Endodermal cell (in vitro differentiated cells): ENCODE data around the gene PPP1R1B. TPM values are rescaled to one million over a fixed set of nuclear protein-coding genes. Genes with fewer than 3 reads are reported as not detected.

ENCODE experiments used
- DNase-seq: peaks from one replicate; pipeline ENCODE4 v3.0.0-alpha.2; 2017
- H3K27ac ChIP-seq: 2 replicates; pipeline ENCODE4 v1.5.1; 2013; ENCODE audit warnings: mild to moderate bottlenecking, low read depth, low read length, moderate library complexity
- H3K27me3 ChIP-seq: 2 replicates; pipeline ENCODE4 v1.6.1; 2013; ENCODE audit warnings: mild to moderate bottlenecking, low read length, moderate library complexity; ENCODE audit not compliant: insufficient read depth, control insufficient read depth, poor library complexity, severe bottlenecking
- H3K36me3 ChIP-seq: 2 replicates; pipeline ENCODE4 v1.7.0; 2013; ENCODE audit warnings: mild to moderate bottlenecking, low read length, moderate library complexity; ENCODE audit not compliant: control insufficient read depth, insufficient read depth
- H3K4me1 ChIP-seq: one replicate; pipeline ENCODE4 v1.7.0; 2013; ENCODE audit warnings: low read length; ENCODE audit not compliant: control insufficient read depth, insufficient read depth
- H3K4me3 ChIP-seq: 2 replicates; pipeline ENCODE4 v1.5.1; 2013; ENCODE audit warnings: mild to moderate bottlenecking, low read length, moderate library complexity
- H3K9ac ChIP-seq: 2 replicates; pipeline ENCODE4 v1.6.1; 2013; ENCODE audit warnings: mild to moderate bottlenecking, low read length, moderate library complexity; ENCODE audit not compliant: poor library complexity, severe bottlenecking; ENCODE audit errors: extremely low read depth
- H3K9me3 ChIP-seq: 2 replicates; pipeline ENCODE4 v1.6.1; 2013; ENCODE audit warnings: mild to moderate bottlenecking, low read length, moderate library complexity; ENCODE audit not compliant: control insufficient read depth
- H3K27ac Mint-ChIP-seq: 2 replicates; pipeline ENCODE4 v1.8.0; 2020; ENCODE audit warnings: mixed read lengths
- H3K27me3 Mint-ChIP-seq: 2 replicates; pipeline ENCODE4 v1.8.0; 2021; ENCODE audit warnings: mild to moderate bottlenecking, mixed read lengths; ENCODE audit not compliant: insufficient read depth
- H3K36me3 Mint-ChIP-seq: 2 replicates; pipeline ENCODE4 v1.8.0; 2020; ENCODE audit warnings: low read depth, mixed read lengths
- H3K4me1 Mint-ChIP-seq: 2 replicates; pipeline ENCODE4 v1.8.0; 2020; ENCODE audit warnings: mixed read lengths
- H3K4me3 Mint-ChIP-seq: 2 replicates; pipeline ENCODE4 v1.8.0; 2020; ENCODE audit warnings: mild to moderate bottlenecking, moderate library complexity, mixed read lengths
- H3K9me3 Mint-ChIP-seq: 2 replicates; pipeline ENCODE4 v1.8.0; 2020; ENCODE audit warnings: mild to moderate bottlenecking, mixed read lengths
- WGBS, 2 experiments: methylation state at CpG; one replicate each; pipeline versions ENCODE4 v1.1.5 to v1.1.7; 2013; ENCODE audit warnings: missing lambda C conversion rate in 2 of 2, mixed read lengths in 1 of 2; ENCODE audit not compliant: insufficient coverage in 1 of 2, insufficient read length in 1 of 2; 5-methylcytosine and 5-hydroxymethylcytosine counted together
- total RNA-seq, 2 donors: library from RNA; stranded (reverse); fragmentation: NEBNext Ultra II Directional in 1 of 2; extraction: Animal tissue kit (Norgen Biotek cat#: 25700) in 1 of 2; gene quantifications; 2 replicates in 1 of 2; 3 replicates in 1 of 2; pipeline ENCODE4 v1.2.1, GENCODE V29; 2021
- TF ChIP-seq, protein P1 (sequence below): fragments of 200-600 bp; sonication (generic); conservative IDR thresholded peaks from 2 replicates; pipeline ENCODE4 v1.5.0; 2021; ENCODE audit warnings: antibody characterized with exemption, mild to moderate bottlenecking

The PPP1R1B gene
- total RNA-seq, 2 donors from 2014 or later: 1.0 to 2.1 TPM

DNA sequence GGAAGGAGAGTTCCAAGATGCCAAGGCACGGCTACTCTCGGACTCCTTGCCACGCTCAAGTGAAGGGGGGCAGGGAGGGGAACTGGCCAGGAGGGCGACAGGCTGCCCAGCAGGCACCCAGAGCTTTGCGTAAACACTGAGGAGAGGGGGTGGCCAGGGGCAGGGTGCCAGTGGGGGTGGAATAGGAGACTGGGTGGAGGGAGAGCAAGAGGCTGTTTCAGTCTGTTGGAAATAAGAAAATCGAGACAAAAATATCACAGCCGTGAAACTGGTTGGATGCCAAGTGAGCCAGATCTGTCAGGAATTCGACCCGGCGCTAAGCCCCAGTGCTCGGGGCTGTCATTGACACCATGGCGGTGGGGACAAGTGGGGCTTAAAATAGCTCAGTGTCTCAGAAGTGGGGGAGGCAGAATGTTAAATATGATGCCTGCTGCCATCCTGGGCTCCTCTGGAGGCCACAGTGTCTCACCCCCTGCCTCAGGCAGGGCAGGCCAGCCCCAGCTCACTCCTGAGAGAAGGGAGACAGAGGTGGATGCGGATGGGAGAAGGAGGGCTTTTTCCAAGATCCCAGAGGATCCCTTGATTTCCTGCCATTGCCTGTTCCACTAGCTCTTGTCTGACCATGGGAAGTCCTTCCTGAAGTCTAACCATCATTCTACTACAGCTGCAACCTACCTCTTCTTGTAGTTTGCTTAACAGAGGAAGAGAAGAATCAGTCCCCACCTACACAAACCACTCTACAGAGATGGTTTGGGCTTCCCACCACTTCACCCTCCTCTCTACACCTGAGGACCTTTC lies 51.0 kb downstream of the PPP1R1B start:
- DNase-seq: no peak
- H3K27ac ChIP-seq: no peak overlapping the region
- 90% methylated on average over 12 to 13 of the region's 13 CpGs for WGBS, 2 experiments
- H3K9ac ChIP-seq: no peak overlapping the region
- Mint-ChIP-seq H3K4me3 (no peak overlapping the region), H3K27me3 (no peaks in the 10 kb centered on the region), H3K9me3 (no peaks in the 10 kb centered on the region), H3K36me3 (peaks cover 36% of the 10 kb centered on the region), H3K4me1 (peaks cover 15% of the 10 kb centered on the region), H3K27ac (peak overlapping the region; percentile 25)
- no peaks in the 10 kb centered on the region for H3K27me3 ChIP-seq
- peaks cover 5% of the 10 kb centered on the region for H3K36me3 ChIP-seq
- TF ChIP-seq, protein P1, sequence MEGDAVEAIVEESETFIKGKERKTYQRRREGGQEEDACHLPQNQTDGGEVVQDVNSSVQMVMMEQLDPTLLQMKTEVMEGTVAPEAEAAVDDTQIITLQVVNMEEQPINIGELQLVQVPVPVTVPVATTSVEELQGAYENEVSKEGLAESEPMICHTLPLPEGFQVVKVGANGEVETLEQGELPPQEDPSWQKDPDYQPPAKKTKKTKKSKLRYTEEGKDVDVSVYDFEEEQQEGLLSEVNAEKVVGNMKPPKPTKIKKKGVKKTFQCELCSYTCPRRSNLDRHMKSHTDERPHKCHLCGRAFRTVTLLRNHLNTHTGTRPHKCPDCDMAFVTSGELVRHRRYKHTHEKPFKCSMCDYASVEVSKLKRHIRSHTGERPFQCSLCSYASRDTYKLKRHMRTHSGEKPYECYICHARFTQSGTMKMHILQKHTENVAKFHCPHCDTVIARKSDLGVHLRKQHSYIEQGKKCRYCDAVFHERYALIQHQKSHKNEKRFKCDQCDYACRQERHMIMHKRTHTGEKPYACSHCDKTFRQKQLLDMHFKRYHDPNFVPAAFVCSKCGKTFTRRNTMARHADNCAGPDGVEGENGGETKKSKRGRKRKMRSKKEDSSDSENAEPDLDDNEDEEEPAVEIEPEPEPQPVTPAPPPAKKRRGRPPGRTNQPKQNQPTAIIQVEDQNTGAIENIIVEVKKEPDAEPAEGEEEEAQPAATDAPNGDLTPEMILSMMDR: no peak
- no peak overlapping the region for H3K4me3 ChIP-seq
- H3K4me1 ChIP-seq: no peaks in the 10 kb centered on the region
- H3K9me3 ChIP-seq: no peaks in the 10 kb centered on the region

DNA sequence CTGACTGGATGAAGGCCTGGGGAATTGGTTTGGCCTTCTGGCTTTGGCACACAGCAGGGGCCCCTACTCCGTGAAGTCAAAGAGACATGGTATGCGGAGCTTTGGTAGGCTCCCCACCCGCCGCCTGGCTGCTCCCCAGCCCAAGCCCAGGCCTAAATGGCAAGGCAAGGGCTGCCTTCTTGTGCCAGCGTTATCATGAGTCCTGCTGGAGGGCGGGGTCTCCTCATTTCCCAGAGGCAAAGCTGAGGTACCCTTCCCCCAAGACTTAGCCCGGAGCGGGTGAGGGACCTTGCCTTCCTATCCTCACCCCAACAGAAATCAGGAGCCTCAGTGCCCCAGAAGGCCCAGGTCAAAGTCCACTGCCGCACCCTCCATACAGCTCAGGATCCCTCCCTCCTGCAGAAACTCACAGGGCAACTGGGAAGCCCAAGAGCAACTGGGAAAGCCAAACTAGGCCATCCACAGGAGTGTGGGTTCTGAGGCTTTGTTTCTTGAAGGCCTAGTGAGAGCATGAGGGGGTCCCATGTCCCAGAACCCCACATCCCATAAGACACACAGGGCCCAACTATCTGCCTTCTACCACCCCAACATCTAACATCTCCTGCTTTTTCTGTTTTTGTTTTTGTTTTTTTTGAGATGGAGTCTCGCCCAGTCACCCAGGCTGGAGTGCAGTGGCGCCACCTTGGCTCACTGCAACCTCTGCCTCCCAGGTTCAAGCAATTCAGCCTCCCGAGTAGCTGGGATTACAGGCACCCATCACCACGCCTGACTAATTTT lies 51.8 kb downstream of the PPP1R1B start:
- no peaks in the 10 kb centered on the region for H3K9me3 ChIP-seq
- H3K36me3 ChIP-seq: peaks cover 5% of the 10 kb centered on the region
- H3K27ac ChIP-seq: no peak overlapping the region
- TF ChIP-seq, protein P1: peak; percentile 55
- no peaks in the 10 kb centered on the region for H3K27me3 Mint-ChIP-seq
- H3K9me3 Mint-ChIP-seq: no peaks in the 10 kb centered on the region
- H3K4me1 ChIP-seq: no peaks in the 10 kb centered on the region
- H3K9ac ChIP-seq: no peak overlapping the region
- no peak overlapping the region for H3K4me3 ChIP-seq
- peak overlapping the region; percentile 44 for H3K27ac Mint-ChIP-seq
- peaks cover 42% of the 10 kb centered on the region for H3K36me3 Mint-ChIP-seq
- peaks cover 15% of the 10 kb centered on the region for H3K4me1 Mint-ChIP-seq
- no peak overlapping the region for H3K4me3 Mint-ChIP-seq
- no peaks in the 10 kb centered on the region for H3K27me3 ChIP-seq
- 88 to 89% methylated on average over 10 to 13 of the region's 13 CpGs for WGBS, 2 experiments
- no peak for DNase-seq

DNA sequence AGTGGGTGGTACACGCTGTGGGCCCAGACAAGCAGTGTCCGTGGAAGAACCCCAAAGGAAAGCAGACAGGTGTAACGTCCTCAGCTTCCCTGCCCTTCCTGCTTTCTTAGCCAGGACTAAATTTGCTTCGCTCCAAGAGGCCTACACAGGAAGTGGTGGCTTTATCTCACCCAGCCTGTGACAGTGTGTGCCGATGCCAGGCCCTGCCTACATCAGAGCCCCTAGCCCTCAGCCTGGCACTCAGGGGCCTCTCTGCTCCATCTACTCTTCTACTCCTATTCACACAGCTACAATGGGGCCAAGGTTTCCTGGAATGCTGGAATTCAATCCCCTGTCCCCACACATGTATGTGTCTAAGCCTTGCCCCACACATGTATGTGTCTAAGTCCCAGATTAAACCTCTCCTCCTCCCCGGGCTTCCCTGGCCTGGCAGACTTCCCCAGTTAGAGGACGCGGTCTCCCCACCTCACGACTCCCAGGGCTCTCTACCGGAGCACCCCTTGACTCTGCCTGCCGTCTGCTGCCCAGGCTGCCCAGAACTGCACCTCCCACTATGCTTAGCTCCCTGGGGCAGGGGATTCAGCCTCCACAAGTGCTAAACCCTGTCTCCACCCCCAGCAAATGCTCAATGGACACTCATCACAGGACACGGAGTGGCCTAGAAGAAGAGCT lies 52.9 kb downstream of the PPP1R1B start:
- H3K27me3 Mint-ChIP-seq: no peaks in the 10 kb centered on the region
- WGBS, 2 experiments: 85 to 100% methylated on average over 4 to 12 of the region's 12 CpGs
- Histone ChIP-seq H3K27ac (no peak overlapping the region), H3K9ac (no peak overlapping the region), H3K27me3 (no peaks in the 10 kb centered on the region), H3K4me1 (no peaks in the 10 kb centered on the region), H3K36me3 (peaks cover 5% of the 10 kb centered on the region), H3K9me3 (no peaks in the 10 kb centered on the region), H3K4me3 (no peak overlapping the region)
- peak overlapping the region; percentile 35 for H3K27ac Mint-ChIP-seq
- no peak overlapping the region for H3K4me3 Mint-ChIP-seq
- H3K4me1 Mint-ChIP-seq: peaks cover 21% of the 10 kb centered on the region
- peaks cover 48% of the 10 kb centered on the region for H3K36me3 Mint-ChIP-seq
- TF ChIP-seq, protein P1: no peak
- no peak for DNase-seq
- H3K9me3 Mint-ChIP-seq: peaks cover 2% of the 10 kb centered on the region
